EL (cell line): ENCODE measurements around the gene ETFBKMT.

Source experiments
- DNase-seq: peaks from one replicate; pipeline ENCODE4 v3.0.0-alpha.2; 2016

The ETFBKMT gene

GRCh38 chr12:31659087-31659942 lies at the start of gene ETFBKMT:
Gene ETFBKMT (plus strand): TSS chr12:31659688. CDS start chr12:31661954, 2,266 bp downstream.
- DNase-seq = peak; percentile 96

- no peak for DNase-seq
These were observed 46.7 kb upstream of the ETFBKMT start for GRCh38 chr12:31612819-31613218.

GRCh38 chr12:31618228-31619025 lies 41.1 kb upstream of the ETFBKMT start:
- peak; percentile 21 for DNase-seq

- DNase-seq = peak; percentile 19
These were observed 39.2 kb upstream of the ETFBKMT start for GRCh38 chr12:31620311-31620710.

GRCh38 chr12:31622038-31622437 lies 37.5 kb upstream of the ETFBKMT start:
- DNase-seq = no peak

GRCh38 chr12:31626270-31626995 lies 33.1 kb upstream of the ETFBKMT start:
- no peak for DNase-seq

- DNase-seq = no peak
These were observed 31.9 kb upstream of the ETFBKMT start for GRCh38 chr12:31627456-31628054.

- no peak for DNase-seq
These were observed 29.4 kb upstream of the ETFBKMT start for GRCh38 chr12:31629756-31630732.

GRCh38 chr12:31631023-31631724 lies 28.3 kb upstream of the ETFBKMT start:
- no peak for DNase-seq

- no peak for DNase-seq
These were observed 27.7 kb upstream of the ETFBKMT start for GRCh38 chr12:31631809-31632208.

GRCh38 chr12:31633464-31633863 lies 26.0 kb upstream of the ETFBKMT start:
- DNase-seq = no peak

GRCh38 chr12:31634620-31635019 lies 24.9 kb upstream of the ETFBKMT start:
- no peak for DNase-seq

GRCh38 chr12:31641509-31642090 lies 17.9 kb upstream of the ETFBKMT start:
- no peak for DNase-seq

GRCh38 chr12:31644536-31644935 lies 15.0 kb upstream of the ETFBKMT start:
- DNase-seq = no peak

- DNase-seq = no peak
These were observed 13.6 kb upstream of the ETFBKMT start for GRCh38 chr12:31645924-31646323.

GRCh38 chr12:31647086-31647491 lies 12.4 kb upstream of the ETFBKMT start:
- peak; percentile 48 for DNase-seq

- peak; percentile 19 for DNase-seq
These were observed 8.6 kb upstream of the ETFBKMT start for GRCh38 chr12:31650918-31651317.

GRCh38 chr12:31651893-31652521 lies 7.5 kb upstream of the ETFBKMT start:
- no peak for DNase-seq

GRCh38 chr12:31655208-31655607 lies 4.3 kb upstream of the ETFBKMT start:
- DNase-seq = no peak

- DNase-seq = no peak
These were observed 3.7 kb upstream of the ETFBKMT start for GRCh38 chr12:31655792-31656191.
